ENCODE measurements around the gene TAF7. TPM values are rescaled to one million over a fixed set of nuclear protein-coding genes. Genes with fewer than 3 reads are reported as not detected.

The TAF7 gene
- polyA plus RNA-seq, 1 of the 3 experiments (the other 2 are of a cell fraction) = 30.6 TPM

DNA sequence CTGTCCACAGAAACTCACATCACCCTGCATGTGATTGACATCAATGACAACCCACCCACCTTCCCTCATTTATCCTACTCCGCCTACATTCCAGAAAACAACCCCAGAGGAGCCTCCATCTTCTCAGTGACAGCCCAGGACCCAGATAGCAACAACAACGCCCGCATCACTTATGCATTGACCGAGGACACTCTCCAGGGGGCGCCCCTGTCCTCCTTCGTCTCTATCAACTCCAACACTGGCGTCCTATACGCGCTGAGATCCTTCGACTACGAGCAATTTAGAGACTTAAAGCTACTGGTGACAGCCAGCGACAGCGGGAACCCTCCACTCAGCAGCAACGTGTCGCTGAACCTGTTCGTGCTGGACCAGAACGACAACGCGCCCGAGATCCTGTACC is 24.7 kb upstream of the TAF7 start:
- Histone ChIP-seq H3K79me2 (ENCODE audit: insufficient read depth) (no peaks in the 10 kb centered on the region), H4K20me1 (ENCODE audit: insufficient read depth) (no peaks in the 10 kb centered on the region), H3K4me3 (ENCODE audit: low read depth in 2 of 2, low read length in 1 of 2) (no peak overlapping the region), H3K9me3 (no peaks in the 10 kb centered on the region), H3K4me2 (no peak overlapping the region), H3F3A (replicated peaks; ENCODE audit: insufficient read depth) (no peaks in the 10 kb centered on the region), H3K36me3 (replicated peaks in 1 of 2; ENCODE audit: control insufficient read depth in 1 of 2, insufficient read depth in 2 of 2, low read length in 1 of 2) (no peaks in the 10 kb centered on the region), H3K9me2 (no peaks in the 10 kb centered on the region), H3K27me3 (ENCODE audit: insufficient read depth) (no peaks in the 10 kb centered on the region), H2AFZ (ENCODE audit: low read depth) (no peak overlapping the region), H3K4me1 (ENCODE audit: control insufficient read depth in 1 of 2, insufficient read depth in 2 of 2, low read depth in 1 of 2, low read length in 1 of 2) (no peaks in the 10 kb centered on the region), H3K9ac (no peak overlapping the region), H3K27ac (ENCODE audit: low read depth in 2 of 2, low read length in 1 of 2) (no peak overlapping the region)
- CTCF ChIA-PET = no interaction called here
- POLR2A ChIA-PET = no interaction called here
- no peak for DNase-seq
- TF ChIP-seq TEAD4 (IDR thresholded peaks at IDR 0.05; ENCODE audit: borderline replicate concordance, insufficient read depth) (no peak), MEF2A (IDR thresholded peaks at IDR 0.05; ENCODE audit: borderline replicate concordance, low read depth) (no peak), FOSL2 (IDR thresholded peaks at IDR 0.05; ENCODE audit: borderline replicate concordance, low read depth) (no peak), NRF1 (IDR thresholded peaks at IDR 0.05; ENCODE audit: low read depth, low read length) (no peak), YY1 (IDR thresholded peaks at IDR 0.05; ENCODE audit: low read depth) (no peak), GATA2 (CRISPR knock-in tag; IDR thresholded peaks at IDR 0.05) (no peak), RAD21 (IDR thresholded peaks at IDR 0.05; ENCODE audit: low read length) (no peak), NFIC (IDR thresholded peaks at IDR 0.05; ENCODE audit: borderline replicate concordance) (no peak), SIN3A (IDR thresholded peaks at IDR 0.05; ENCODE audit: borderline replicate concordance, low read depth, low read length) (no peak)
- TF ChIP-seq, protein P1, sequence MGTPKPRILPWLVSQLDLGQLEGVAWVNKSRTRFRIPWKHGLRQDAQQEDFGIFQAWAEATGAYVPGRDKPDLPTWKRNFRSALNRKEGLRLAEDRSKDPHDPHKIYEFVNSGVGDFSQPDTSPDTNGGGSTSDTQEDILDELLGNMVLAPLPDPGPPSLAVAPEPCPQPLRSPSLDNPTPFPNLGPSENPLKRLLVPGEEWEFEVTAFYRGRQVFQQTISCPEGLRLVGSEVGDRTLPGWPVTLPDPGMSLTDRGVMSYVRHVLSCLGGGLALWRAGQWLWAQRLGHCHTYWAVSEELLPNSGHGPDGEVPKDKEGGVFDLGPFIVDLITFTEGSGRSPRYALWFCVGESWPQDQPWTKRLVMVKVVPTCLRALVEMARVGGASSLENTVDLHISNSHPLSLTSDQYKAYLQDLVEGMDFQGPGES (IDR thresholded peaks at IDR 0.05; ENCODE audit: low read depth, low read length) = no peak
- 81% methylated on average over 19 of the region's 20 CpGs for WGBS (ENCODE audit: low lambda C conversion rate)

DNA sequence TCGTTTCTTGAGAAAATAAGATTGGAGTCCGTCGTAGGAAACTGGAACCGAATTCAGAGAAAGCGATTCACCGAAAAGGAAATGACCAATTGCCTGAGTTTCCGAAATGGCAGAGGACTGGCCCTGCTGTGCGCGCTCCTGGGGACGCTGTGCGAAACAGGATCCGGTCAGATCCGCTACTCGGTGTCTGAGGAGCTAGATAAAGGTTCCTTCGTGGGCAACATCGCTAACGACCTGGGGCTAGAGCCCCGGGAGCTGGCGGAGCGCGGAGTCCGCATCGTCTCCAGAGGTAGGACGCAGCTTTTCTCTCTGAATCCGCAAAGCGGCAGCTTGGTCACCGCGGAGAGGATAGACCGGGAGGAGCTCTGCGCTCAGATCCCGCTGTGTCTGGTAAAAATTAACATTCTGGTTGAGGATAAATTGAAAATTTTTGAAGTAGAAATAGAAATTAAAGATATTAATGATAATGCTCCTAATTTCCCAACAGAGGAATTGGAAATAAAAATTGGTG is 23.4 kb upstream of the TAF7 start:
- Histone ChIP-seq H3K4me2 (no peak overlapping the region), H3K4me3 (ENCODE audit: low read depth in 2 of 2, low read length in 1 of 2) (no peak overlapping the region; a peak in 1 of 4 replicates), H3K36me3 (replicated peaks in 1 of 2; ENCODE audit: control insufficient read depth in 1 of 2, insufficient read depth in 2 of 2, low read length in 1 of 2) (no peaks in the 10 kb centered on the region), H2AFZ (ENCODE audit: low read depth) (peak overlapping the region; percentile 50; the same call in 1 of the 2 replicates), H3K4me1 (ENCODE audit: control insufficient read depth in 1 of 2, insufficient read depth in 2 of 2, low read depth in 1 of 2, low read length in 1 of 2) (no peaks in the 10 kb centered on the region), H3F3A (replicated peaks; ENCODE audit: insufficient read depth) (no peaks in the 10 kb centered on the region), H3K9me2 (no peaks in the 10 kb centered on the region), H3K9me3 (no peaks in the 10 kb centered on the region), H4K20me1 (ENCODE audit: insufficient read depth) (no peaks in the 10 kb centered on the region), H3K9ac (no peak overlapping the region), H3K27ac (ENCODE audit: low read depth in 2 of 2, low read length in 1 of 2) (no peak overlapping the region), H3K27me3 (ENCODE audit: insufficient read depth) (no peaks in the 10 kb centered on the region), H3K79me2 (ENCODE audit: insufficient read depth) (no peaks in the 10 kb centered on the region)
- ChIA-PET POLR2A (no interaction called here), CTCF (interaction anchor here (0.7 to 2.0 kb wide), 5 partner anchors 14 to 220 kb away, joined by 3 to 8 read pairs (median 3); partner anchors contain the start of genes PCDHGA1, PCDHGA7 and PCDHGB7)
- 64% methylated on average over 31 of the region's 31 CpGs for WGBS (ENCODE audit: low lambda C conversion rate)
- DNase-seq = no peak
- TF ChIP-seq, protein P2, sequence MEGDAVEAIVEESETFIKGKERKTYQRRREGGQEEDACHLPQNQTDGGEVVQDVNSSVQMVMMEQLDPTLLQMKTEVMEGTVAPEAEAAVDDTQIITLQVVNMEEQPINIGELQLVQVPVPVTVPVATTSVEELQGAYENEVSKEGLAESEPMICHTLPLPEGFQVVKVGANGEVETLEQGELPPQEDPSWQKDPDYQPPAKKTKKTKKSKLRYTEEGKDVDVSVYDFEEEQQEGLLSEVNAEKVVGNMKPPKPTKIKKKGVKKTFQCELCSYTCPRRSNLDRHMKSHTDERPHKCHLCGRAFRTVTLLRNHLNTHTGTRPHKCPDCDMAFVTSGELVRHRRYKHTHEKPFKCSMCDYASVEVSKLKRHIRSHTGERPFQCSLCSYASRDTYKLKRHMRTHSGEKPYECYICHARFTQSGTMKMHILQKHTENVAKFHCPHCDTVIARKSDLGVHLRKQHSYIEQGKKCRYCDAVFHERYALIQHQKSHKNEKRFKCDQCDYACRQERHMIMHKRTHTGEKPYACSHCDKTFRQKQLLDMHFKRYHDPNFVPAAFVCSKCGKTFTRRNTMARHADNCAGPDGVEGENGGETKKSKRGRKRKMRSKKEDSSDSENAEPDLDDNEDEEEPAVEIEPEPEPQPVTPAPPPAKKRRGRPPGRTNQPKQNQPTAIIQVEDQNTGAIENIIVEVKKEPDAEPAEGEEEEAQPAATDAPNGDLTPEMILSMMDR (IDR thresholded peaks at IDR 0.05) = 0 out of 2 replicates have a peak, but pooled peaks have one; percentile 4
- TF ChIP-seq TAF1 (IDR thresholded peaks at IDR 0.05; ENCODE audit: borderline replicate concordance, low read depth, low read length) = no peak

Data from SK-N-SH (cell line).